ENCODE results near the gene OR9Q1.

Gene OR9Q1

GRCh38 chr11:58003591-58003990, 20.1 kb upstream of the OR9Q1 start:
- H3K4me1 Mint-ChIP-seq (ENCODE audit: low read depth): peaks cover 4% of the 10 kb centered on the region
- peaks cover 2% of the 10 kb centered on the region for H3K27me3 Mint-ChIP-seq (ENCODE audit: low read depth)
- no peak for DNase-seq (ENCODE audit: low spot score)
- no peaks in the 10 kb centered on the region for H3K9me3 Mint-ChIP-seq
- no peaks in the 10 kb centered on the region for H3K36me3 Mint-ChIP-seq (ENCODE audit: low read depth)
- H3K27ac Mint-ChIP-seq: no peak overlapping the region
- no peak overlapping the region for H3K4me3 Mint-ChIP-seq

DNA sequence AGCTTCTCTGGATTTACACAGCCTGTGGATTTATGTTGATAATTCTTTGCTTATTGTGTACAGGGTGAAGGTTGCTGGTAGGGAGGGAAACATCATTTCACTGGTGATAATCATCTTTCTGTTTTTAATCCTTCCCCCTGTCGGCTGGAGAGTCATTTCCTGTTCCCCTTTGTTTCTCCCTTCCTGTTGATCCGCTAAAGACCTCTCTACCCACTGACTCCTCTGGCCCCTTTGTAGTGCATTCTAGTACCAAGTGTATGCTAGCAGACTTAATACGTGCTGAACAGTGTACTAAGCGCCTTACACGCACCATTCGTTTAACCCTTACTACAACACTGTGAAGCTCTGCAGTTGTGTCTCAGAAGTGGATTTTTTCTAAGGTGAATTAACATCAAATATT, 19.0 kb upstream of the OR9Q1 start:
- DNase-seq (ENCODE audit: low spot score): no peak
- peaks cover 4% of the 10 kb centered on the region for H3K4me1 Mint-ChIP-seq (ENCODE audit: low read depth)
- H3K9me3 Mint-ChIP-seq: no peaks in the 10 kb centered on the region
- peaks cover 2% of the 10 kb centered on the region for H3K27me3 Mint-ChIP-seq (ENCODE audit: low read depth)
- H3K36me3 Mint-ChIP-seq (ENCODE audit: low read depth): no peaks in the 10 kb centered on the region
- H3K27ac Mint-ChIP-seq: no peak overlapping the region
- no peak overlapping the region for H3K4me3 Mint-ChIP-seq

GRCh38 chr11:58006940-58007339, 16.7 kb upstream of the OR9Q1 start:
- Mint-ChIP-seq H3K9me3 (no peaks in the 10 kb centered on the region), H3K4me1 (ENCODE audit: low read depth) (peaks cover 4% of the 10 kb centered on the region), H3K27me3 (ENCODE audit: low read depth) (peaks cover 2% of the 10 kb centered on the region), H3K36me3 (ENCODE audit: low read depth) (no peaks in the 10 kb centered on the region), H3K27ac (no peak overlapping the region), H3K4me3 (no peak overlapping the region)
- DNase-seq (ENCODE audit: low spot score): no peak

GRCh38 chr11:58011771-58012170, 11.9 kb upstream of the OR9Q1 start:
- no peak overlapping the region for H3K4me3 Mint-ChIP-seq
- H3K27me3 Mint-ChIP-seq (ENCODE audit: low read depth): no peaks in the 10 kb centered on the region
- no peaks in the 10 kb centered on the region for H3K36me3 Mint-ChIP-seq (ENCODE audit: low read depth)
- no peaks in the 10 kb centered on the region for H3K4me1 Mint-ChIP-seq (ENCODE audit: low read depth)
- DNase-seq (ENCODE audit: low spot score): no peak
- H3K9me3 Mint-ChIP-seq: no peaks in the 10 kb centered on the region
- no peak overlapping the region for H3K27ac Mint-ChIP-seq

- Mint-ChIP-seq H3K27ac (no peak overlapping the region), H3K4me1 (ENCODE audit: low read depth) (no peaks in the 10 kb centered on the region), H3K27me3 (ENCODE audit: low read depth) (no peaks in the 10 kb centered on the region), H3K36me3 (ENCODE audit: low read depth) (no peaks in the 10 kb centered on the region), H3K4me3 (no peak overlapping the region), H3K9me3 (no peaks in the 10 kb centered on the region)
- no peak for DNase-seq (ENCODE audit: low spot score)
These were observed 965 bp downstream of the OR9Q1 start for GRCh38 chr11:58024601-58025091.

GRCh38 chr11:58027341-58027740, 3.7 kb downstream of the OR9Q1 start:
- no peaks in the 10 kb centered on the region for H3K4me1 Mint-ChIP-seq (ENCODE audit: low read depth)
- no peak overlapping the region for H3K4me3 Mint-ChIP-seq
- H3K9me3 Mint-ChIP-seq: no peaks in the 10 kb centered on the region
- DNase-seq (ENCODE audit: low spot score): no peak
- no peak overlapping the region for H3K27ac Mint-ChIP-seq
- H3K27me3 Mint-ChIP-seq (ENCODE audit: low read depth): no peaks in the 10 kb centered on the region
- no peaks in the 10 kb centered on the region for H3K36me3 Mint-ChIP-seq (ENCODE audit: low read depth)

- no peaks in the 10 kb centered on the region for H3K36me3 Mint-ChIP-seq (ENCODE audit: low read depth)
- H3K4me3 Mint-ChIP-seq: no peak overlapping the region
- no peaks in the 10 kb centered on the region for H3K27me3 Mint-ChIP-seq (ENCODE audit: low read depth)
- H3K9me3 Mint-ChIP-seq: no peaks in the 10 kb centered on the region
- H3K27ac Mint-ChIP-seq: no peak overlapping the region
- no peaks in the 10 kb centered on the region for H3K4me1 Mint-ChIP-seq (ENCODE audit: low read depth)
- DNase-seq (ENCODE audit: low spot score): no peak
These were observed 5.2 kb downstream of the OR9Q1 start for GRCh38 chr11:58028687-58029411.

GRCh38 chr11:58030653-58031052, 7.0 kb downstream of the OR9Q1 start, which contains the start of gene OR6Q1:
TSS of gene OR6Q1 (plus strand) at chr11:58030953. CDS start at chr11:58030953, 0 bp downstream.
- Mint-ChIP-seq H3K36me3 (ENCODE audit: low read depth) (no peaks in the 10 kb centered on the region), H3K27me3 (ENCODE audit: low read depth) (no peaks in the 10 kb centered on the region), H3K4me1 (ENCODE audit: low read depth) (no peaks in the 10 kb centered on the region), H3K4me3 (no peak within 1 kb of the TSS), H3K27ac (no peak within 1 kb of the TSS), H3K9me3 (no peaks in the 10 kb centered on the region)
- no peak for DNase-seq (ENCODE audit: low spot score)

- DNase-seq (ENCODE audit: low spot score): no peak
- H3K4me1 Mint-ChIP-seq (ENCODE audit: low read depth): no peaks in the 10 kb centered on the region
- H3K27ac Mint-ChIP-seq: no peak overlapping the region
- no peak overlapping the region for H3K4me3 Mint-ChIP-seq
- H3K9me3 Mint-ChIP-seq: no peaks in the 10 kb centered on the region
- no peaks in the 10 kb centered on the region for H3K27me3 Mint-ChIP-seq (ENCODE audit: low read depth)
- H3K36me3 Mint-ChIP-seq (ENCODE audit: low read depth): no peaks in the 10 kb centered on the region
These were observed 10.8 kb downstream of the OR9Q1 start for GRCh38 chr11:58034471-58034870.

DNA sequence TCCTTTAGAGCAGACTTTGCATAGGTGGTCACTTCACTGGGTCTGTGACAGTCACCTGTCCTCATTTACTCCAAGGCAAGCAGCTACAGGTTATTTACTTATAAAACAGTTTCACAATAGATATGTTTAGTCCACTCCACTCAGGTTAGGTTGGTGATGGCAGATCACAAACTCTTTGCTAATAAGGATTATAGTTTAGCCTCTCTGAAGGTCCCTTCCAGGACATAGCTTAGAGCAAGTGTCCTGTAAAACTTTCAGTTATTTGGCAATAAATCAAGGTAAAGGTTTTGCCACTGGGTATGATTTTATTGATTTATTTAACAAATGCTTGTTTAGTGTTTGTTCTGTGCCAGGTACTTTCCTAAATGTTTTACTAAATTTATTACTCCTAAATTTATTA, 15.9 kb downstream of the OR9Q1 start:
- H3K27me3 Mint-ChIP-seq (ENCODE audit: low read depth): no peaks in the 10 kb centered on the region
- H3K9me3 Mint-ChIP-seq: no peaks in the 10 kb centered on the region
- H3K4me1 Mint-ChIP-seq (ENCODE audit: low read depth): no peaks in the 10 kb centered on the region
- no peak for DNase-seq (ENCODE audit: low spot score)
- no peak overlapping the region for H3K4me3 Mint-ChIP-seq
- no peak overlapping the region for H3K27ac Mint-ChIP-seq
- H3K36me3 Mint-ChIP-seq (ENCODE audit: low read depth): no peaks in the 10 kb centered on the region

DNA sequence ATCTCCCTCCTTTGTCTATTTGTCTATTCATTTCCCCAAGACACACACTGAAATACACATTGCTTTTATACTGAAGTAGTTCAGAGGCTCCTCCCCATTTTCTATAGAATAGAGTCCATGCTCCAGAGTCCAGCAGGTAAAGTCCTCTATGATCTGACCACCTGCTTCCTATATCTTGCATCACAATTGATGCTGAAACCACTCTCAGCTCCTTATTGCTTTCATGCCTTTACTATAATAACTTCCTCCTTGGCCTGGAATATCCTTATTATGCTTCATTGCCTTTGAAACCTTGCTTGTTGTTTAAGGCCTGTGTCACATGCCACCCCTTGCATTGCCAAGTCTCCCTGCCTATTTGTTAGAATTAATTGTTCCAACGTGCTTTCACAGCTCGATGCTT, 19.7 kb downstream of the OR9Q1 start:
- no peak overlapping the region for H3K4me3 Mint-ChIP-seq
- DNase-seq (ENCODE audit: low spot score): no peak
- no peaks in the 10 kb centered on the region for H3K9me3 Mint-ChIP-seq
- no peaks in the 10 kb centered on the region for H3K4me1 Mint-ChIP-seq (ENCODE audit: low read depth)
- H3K36me3 Mint-ChIP-seq (ENCODE audit: low read depth): no peaks in the 10 kb centered on the region
- no peak overlapping the region for H3K27ac Mint-ChIP-seq
- H3K27me3 Mint-ChIP-seq (ENCODE audit: low read depth): no peaks in the 10 kb centered on the region

DNA sequence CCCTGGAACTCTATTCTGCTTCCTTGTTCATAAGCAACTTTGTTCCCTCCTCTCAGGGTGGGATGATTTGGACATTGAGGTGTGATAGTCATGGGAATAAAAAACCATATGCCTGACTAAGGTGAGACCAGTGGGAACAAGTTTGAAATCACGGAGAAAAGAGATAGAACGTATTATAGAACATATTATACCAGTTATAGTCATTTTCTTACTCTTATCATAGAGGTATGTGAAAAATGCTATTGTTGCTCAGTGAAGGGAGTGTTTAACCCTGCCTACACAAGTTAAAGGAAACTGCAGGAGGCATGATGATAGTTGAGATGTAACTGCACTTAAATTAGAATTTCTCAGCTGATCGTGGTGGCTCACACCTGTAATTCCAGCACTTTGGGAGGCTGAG, 22.6 kb downstream of the OR9Q1 start:
- Mint-ChIP-seq H3K27ac (no peak overlapping the region), H3K36me3 (ENCODE audit: low read depth) (no peaks in the 10 kb centered on the region), H3K27me3 (ENCODE audit: low read depth) (no peaks in the 10 kb centered on the region), H3K9me3 (no peaks in the 10 kb centered on the region), H3K4me3 (no peak overlapping the region), H3K4me1 (ENCODE audit: low read depth) (no peaks in the 10 kb centered on the region)
- no peak for DNase-seq (ENCODE audit: low spot score)

- H3K36me3 Mint-ChIP-seq (ENCODE audit: low read depth): no peaks in the 10 kb centered on the region
- no peaks in the 10 kb centered on the region for H3K27me3 Mint-ChIP-seq (ENCODE audit: low read depth)
- no peak for DNase-seq (ENCODE audit: low spot score)
- H3K9me3 Mint-ChIP-seq: no peaks in the 10 kb centered on the region
- H3K4me1 Mint-ChIP-seq (ENCODE audit: low read depth): no peaks in the 10 kb centered on the region
- H3K4me3 Mint-ChIP-seq: no peak overlapping the region
- H3K27ac Mint-ChIP-seq: no peak overlapping the region
These were observed 24.1 kb downstream of the OR9Q1 start for GRCh38 chr11:58047818-58048217.

- Mint-ChIP-seq H3K4me1 (ENCODE audit: low read depth) (no peaks in the 10 kb centered on the region), H3K27ac (no peak overlapping the region), H3K36me3 (ENCODE audit: low read depth) (no peaks in the 10 kb centered on the region), H3K4me3 (no peak overlapping the region), H3K27me3 (ENCODE audit: low read depth) (no peaks in the 10 kb centered on the region), H3K9me3 (no peaks in the 10 kb centered on the region)
- no peak for DNase-seq (ENCODE audit: low spot score)
These were observed 32.2 kb downstream of the OR9Q1 start for GRCh38 chr11:58055806-58056401.

DNA sequence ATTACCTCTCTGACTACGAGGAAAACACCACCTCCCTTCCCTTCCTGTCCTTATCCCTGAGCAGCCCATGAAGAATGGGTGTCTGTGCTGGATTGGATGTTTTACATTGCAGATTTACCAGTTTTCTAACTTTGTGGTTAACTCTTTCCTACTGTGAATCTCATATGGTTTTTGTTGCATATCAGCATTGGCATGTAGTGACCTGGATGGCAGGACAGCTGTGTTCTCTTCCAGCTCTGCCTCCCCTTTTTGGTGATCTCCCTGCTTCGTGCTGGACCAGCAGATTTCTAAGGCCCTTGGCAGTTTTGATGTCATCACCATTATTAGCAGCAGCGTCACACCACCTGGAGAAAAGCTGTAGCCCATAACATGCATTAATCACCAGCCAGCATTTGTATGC, 33.8 kb downstream of the OR9Q1 start:
- H3K27ac Mint-ChIP-seq: no peak overlapping the region
- H3K9me3 Mint-ChIP-seq: no peaks in the 10 kb centered on the region
- no peaks in the 10 kb centered on the region for H3K4me1 Mint-ChIP-seq (ENCODE audit: low read depth)
- H3K36me3 Mint-ChIP-seq (ENCODE audit: low read depth): no peaks in the 10 kb centered on the region
- H3K4me3 Mint-ChIP-seq: no peak overlapping the region
- H3K27me3 Mint-ChIP-seq (ENCODE audit: low read depth): no peaks in the 10 kb centered on the region
- no peak for DNase-seq (ENCODE audit: low spot score)
